ENCODE data around the gene NCKIPSD. TPM values are rescaled to one million over a fixed set of nuclear protein-coding genes. Genes with fewer than 3 reads are reported as not detected.
A peak's percentile ranks its signal among the peaks of the same experiment; 100 is the strongest.
"Not testable (repeated sequence)": the region's sequence is repeated elsewhere in the genome, so short reads cannot be mapped to it uniquely, and the experiment has no call there.

NCKIPSD gene
- total RNA-seq, 6 experiments from 2014 or later = 6.8 to 27.3 (median 12.3) TPM

- H3K4me1 ChIP-seq = no peaks in the 10 kb centered on the region
- no peaks in the 10 kb centered on the region for H3K36me3 ChIP-seq
- TF ChIP-seq POLR2A (IDR thresholded peaks at IDR 0.05) (no peak), CTCF (IDR thresholded peaks at IDR 0.05) (no peak)
- no peak for ATAC-seq
- WGBS (ENCODE audit: insufficient coverage, low coverage, low lambda C conversion rate, missing lambda C conversion rate) = 75% methylated on average over 7 of the region's 7 CpGs
- H3K9me3 ChIP-seq = no peaks in the 10 kb centered on the region
- no peak for DNase-seq
- no peak overlapping the region for H3K4me3 ChIP-seq
- H3K27me3 ChIP-seq = no peaks in the 10 kb centered on the region
- intact Hi-C loops (cut with DNase I) = no loop called here
- H3K27ac ChIP-seq = no peak overlapping the region
Observed at GRCh38 chr3:48723725-48724124, 38.0 kb upstream of the NCKIPSD start.

- H3K27me3 ChIP-seq; ATAC-seq; H3K4me3 ChIP-seq; DNase-seq; H3K36me3 ChIP-seq; intact Hi-C loops (cut with DNase I); H3K9me3 ChIP-seq; H3K4me1 ChIP-seq; H3K27ac ChIP-seq: not testable (repeated sequence)
- 52% methylated on average over 3 of the region's 3 CpGs for WGBS (ENCODE audit: insufficient coverage, low coverage, low lambda C conversion rate, missing lambda C conversion rate)
Observed at GRCh38 chr3:48723293-48723692, 37.6 kb upstream of the NCKIPSD start.

GRCh38 chr3:48716982-48717746, 31.4 kb upstream of the NCKIPSD start, which contains the start of gene IP6K2:
Gene IP6K2, minus strand, starts transcription at chr3:48717221. Its CDS starts 21,930 bp downstream, at chr3:48695291.
- Histone ChIP-seq H3K27me3 (no peaks in the 10 kb centered on the region), H3K4me3 (peak within 1 kb of the TSS; percentile 64 to 98 (median 88)), H3K36me3 (peaks cover 0 to 6% (median 1%) of the 10 kb centered on the region in 4 donors), H3K4me1 (peaks cover 0 to 23% (median 3%) of the 10 kb centered on the region in 4 donors), H3K9me3 (no peaks in the 10 kb centered on the region), H3K27ac (peak within 1 kb of the TSS; percentile 71 to 83 (median 78))
- ATAC-seq = peak; percentile 99 to 100 (median 100)
- TF ChIP-seq CTCF (IDR thresholded peaks at IDR 0.05) (no peak), POLR2A (IDR thresholded peaks at IDR 0.05) (peak; percentile 66)
- WGBS (ENCODE audit: insufficient coverage, low coverage, low lambda C conversion rate, missing lambda C conversion rate) = 1% methylated on average over 20 of the region's 38 CpGs
- intact Hi-C loops (cut with DNase I) = no loop called here
- DNase-seq = peak; percentile 99

GRCh38 chr3:48716508-48716981, 30.8 kb upstream of the NCKIPSD start:
- Histone ChIP-seq H3K27me3 (no peaks in the 10 kb centered on the region), H3K4me1 (peaks cover 0 to 23% (median 3%) of the 10 kb centered on the region in 4 donors), H3K36me3 (peaks cover 0 to 7% (median 5%) of the 10 kb centered on the region in 4 donors), H3K27ac (peak overlapping the region; percentile 71 to 83 (median 78)), H3K4me3 (peak overlapping the region; percentile 64 to 98 (median 88)), H3K9me3 (no peaks in the 10 kb centered on the region)
- intact Hi-C loops (cut with DNase I) = no loop called here
- ATAC-seq (peak in 1 of 4 donors; percentile 4), DNase-seq (peak in 1 of 3 donors; percentile 47)
- WGBS (ENCODE audit: insufficient coverage, low coverage, low lambda C conversion rate, missing lambda C conversion rate) = under 1% methylated on average over 15 of the region's 16 CpGs
- no peak for TF ChIP-seq POLR2A (IDR thresholded peaks at IDR 0.05)
- TF ChIP-seq CTCF (IDR thresholded peaks at IDR 0.05) = no peak

- DNase-seq (no peak), ATAC-seq (no peak)
- Histone ChIP-seq H3K9me3 (no peaks in the 10 kb centered on the region), H3K27ac (no peak overlapping the region), H3K4me1 (peaks cover 0 to 23% (median 3%) of the 10 kb centered on the region in 4 donors), H3K4me3 (no peak overlapping the region), H3K27me3 (no peaks in the 10 kb centered on the region), H3K36me3 (peaks cover 0 to 16% (median 6%) of the 10 kb centered on the region in 4 donors)
- intact Hi-C loops (cut with DNase I) = no loop called here
- no peak for TF ChIP-seq POLR2A (IDR thresholded peaks at IDR 0.05)
- no peak for TF ChIP-seq CTCF (IDR thresholded peaks at IDR 0.05)
Observed at GRCh38 chr3:48715174-48715800, 29.6 kb upstream of the NCKIPSD start.

Data from right lobe of liver (tissue), 6 donors.